GM21390 (cell line): ENCODE results near the gene MLLT3.
A peak's percentile ranks its signal among the peaks of the same experiment; 100 is the strongest.

ENCODE experiments used
- ATAC-seq: cut with Tn5 transposase; IDR thresholded peaks from one replicate; pipeline ENCODE4 v1.9.1; 2021; ENCODE audit not compliant: unreplicated experiment

MLLT3 gene

GRCh38 chr9:20518737-20519136 is 103.6 kb downstream of the MLLT3 start:
- ATAC-seq = no peak

- no peak for ATAC-seq
Measured at GRCh38 chr9:20513126-20513913, 109.0 kb downstream of the MLLT3 start.

DNA sequence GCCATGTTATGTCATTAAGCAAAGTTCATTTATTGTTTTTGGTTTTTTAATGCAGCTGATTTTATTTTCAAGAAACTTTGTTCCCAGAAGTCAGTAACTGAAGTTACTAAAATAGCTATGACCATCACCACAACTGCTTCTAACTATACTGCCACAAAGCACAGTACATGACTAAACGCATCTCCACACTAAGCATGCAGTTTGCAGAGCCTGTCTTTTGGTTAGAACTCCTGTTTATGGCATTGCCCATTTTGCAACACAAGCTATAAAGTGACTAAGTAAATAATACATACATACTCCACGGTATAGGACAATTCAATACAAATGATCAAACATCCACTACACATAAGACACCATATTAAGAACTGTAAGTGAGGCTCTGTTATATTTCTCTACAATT is 109.7 kb downstream of the MLLT3 start:
- no peak for ATAC-seq

- ATAC-seq = no peak
Measured at GRCh38 chr9:20512106-20512505, 110.2 kb downstream of the MLLT3 start.

- ATAC-seq = no peak
Measured at GRCh38 chr9:20511686-20512085, 110.6 kb downstream of the MLLT3 start.

- ATAC-seq = no peak
Measured at GRCh38 chr9:20509466-20509865, 112.8 kb downstream of the MLLT3 start.

- ATAC-seq = peak; percentile 67
Measured at GRCh38 chr9:20508242-20508641, 114.1 kb downstream of the MLLT3 start.

GRCh38 chr9:20507431-20507830 is 114.9 kb downstream of the MLLT3 start:
- ATAC-seq = no peak

DNA sequence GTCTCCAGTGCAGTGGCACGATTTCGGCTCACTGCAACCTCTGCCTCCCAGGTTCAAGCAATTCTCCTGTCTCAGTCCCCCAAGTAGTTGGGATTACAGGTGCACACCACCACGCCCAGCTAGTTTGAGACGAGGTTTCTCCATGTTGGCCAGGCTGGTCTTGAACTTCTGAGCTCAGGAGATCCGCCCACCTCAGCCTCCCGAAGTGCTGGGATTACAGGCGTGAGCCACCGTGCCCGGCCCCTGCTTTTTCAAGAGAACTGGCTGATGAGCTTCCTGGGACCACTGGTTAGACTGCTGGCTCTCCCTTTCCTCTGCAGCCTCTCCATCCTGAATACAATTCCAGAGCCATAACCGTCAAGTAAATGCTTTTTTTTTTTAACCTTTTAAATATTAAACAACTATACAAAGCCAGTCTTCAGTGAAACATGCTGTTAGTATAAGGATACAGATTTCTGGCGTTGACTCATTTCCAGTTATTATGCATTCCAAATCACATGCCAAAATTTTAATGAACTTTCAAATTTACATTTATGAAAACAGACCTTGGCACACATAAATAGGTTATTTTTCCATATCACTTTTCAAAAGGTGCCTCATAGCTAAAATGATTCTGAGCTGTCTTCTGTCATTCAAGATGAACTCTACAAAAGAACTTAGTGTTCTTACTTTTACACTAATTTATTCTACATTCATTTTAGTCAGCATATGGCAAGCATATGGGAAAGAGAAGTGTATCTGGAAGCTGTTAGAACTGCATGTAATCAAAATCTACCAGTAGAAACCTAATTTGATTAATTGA is 116.0 kb downstream of the MLLT3 start:
- no peak for ATAC-seq

DNA sequence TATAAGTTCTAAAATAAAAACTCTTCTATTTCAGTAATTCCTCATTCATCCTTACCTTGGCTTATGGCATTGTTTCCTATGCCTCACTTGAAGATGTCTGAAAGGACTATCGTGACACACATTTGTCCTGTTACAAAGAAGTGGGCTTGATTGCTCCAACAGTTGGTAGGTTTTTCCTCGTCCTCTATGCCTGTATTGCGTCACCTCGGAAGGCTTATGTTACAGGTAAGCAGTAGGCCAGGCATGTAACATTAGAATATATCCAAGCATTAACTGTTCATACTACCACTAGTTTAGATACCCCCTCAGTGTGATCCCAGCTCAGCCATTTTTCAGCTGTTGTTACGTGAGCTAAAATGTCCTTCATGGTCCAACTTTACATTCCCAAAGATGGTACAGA is 116.7 kb downstream of the MLLT3 start:
- ATAC-seq = no peak

GRCh38 chr9:20504930-20505329 is 117.4 kb downstream of the MLLT3 start:
- no peak for ATAC-seq

DNA sequence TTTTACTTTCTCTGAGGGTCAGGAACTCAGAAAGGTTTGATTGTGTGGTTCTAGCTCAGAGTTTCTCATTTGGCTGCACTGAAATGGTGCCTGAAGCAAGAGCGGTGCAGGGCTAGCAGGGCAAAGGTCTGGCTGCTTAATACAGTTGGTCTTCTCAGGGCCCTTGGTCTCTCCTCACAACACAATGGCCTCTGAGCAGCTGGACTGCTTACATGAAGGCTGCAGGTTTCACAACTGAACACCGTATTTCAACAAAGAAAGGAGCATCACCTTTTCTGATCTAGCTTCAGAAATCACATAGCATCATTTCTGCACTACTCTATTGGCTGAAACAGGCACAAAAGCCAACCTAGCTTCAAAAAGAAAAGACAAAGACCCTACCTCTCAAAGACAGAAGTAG is 122.2 kb downstream of the MLLT3 start:
- no peak for ATAC-seq

- ATAC-seq = no peak
Measured at GRCh38 chr9:20499013-20499412, 123.3 kb downstream of the MLLT3 start.

DNA sequence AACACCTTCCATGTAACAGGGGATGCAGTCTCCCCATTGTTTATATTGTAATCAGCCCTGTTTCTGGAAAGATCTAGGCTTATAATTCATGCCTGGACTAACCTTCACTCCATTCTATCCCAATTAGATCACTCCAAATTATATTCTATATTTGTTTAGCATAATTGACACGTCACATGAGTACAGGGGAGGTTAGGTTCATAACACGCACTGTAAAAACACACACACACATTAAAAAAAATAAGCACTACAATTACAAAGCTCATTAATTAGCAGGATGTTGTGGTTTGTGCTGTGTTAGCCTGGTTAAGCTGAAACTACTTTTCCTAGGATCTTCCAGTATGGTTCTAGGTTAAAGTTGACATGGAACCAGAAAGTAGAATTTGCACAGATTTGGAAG is 126.0 kb downstream of the MLLT3 start:
- no peak for ATAC-seq

DNA sequence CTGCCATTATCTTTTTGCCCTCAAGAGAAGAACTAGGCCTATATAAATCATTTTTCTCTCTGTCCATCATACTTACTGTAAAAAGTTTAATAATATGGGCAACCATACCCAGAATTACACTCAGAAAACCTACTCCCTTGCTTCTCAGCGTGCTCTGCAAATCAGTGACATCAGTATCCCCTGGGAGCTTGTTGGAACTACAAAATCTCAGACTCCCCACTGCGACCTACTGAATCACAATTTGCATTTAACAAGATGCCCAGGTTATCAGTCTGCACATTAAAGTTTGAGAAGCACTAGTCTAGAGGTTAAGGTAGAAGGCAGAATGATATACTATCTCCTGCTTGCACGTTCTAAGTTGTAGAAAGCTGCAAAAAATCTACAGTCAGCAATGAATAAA is 127.2 kb downstream of the MLLT3 start:
- ATAC-seq = no peak

- ATAC-seq = no peak
Measured at GRCh38 chr9:20494035-20494434, 128.3 kb downstream of the MLLT3 start.

DNA sequence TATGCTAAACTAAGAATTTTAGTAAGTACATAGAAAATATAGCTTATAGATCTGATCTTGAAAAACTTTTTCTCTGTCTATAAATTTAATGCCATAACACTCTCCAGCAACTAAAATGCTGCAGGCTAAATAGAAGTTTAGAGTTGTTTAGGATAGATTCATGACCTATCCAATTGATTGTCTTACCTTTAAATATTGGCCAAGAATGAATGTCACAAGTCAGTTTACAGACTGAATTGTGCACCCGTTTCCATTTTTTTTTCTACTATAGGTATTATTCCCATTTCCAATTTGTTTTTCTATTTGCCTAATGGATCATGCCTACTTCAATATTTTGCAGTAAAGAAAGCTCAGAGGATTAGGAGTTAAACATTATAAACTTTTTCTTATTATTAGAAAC is 129.5 kb downstream of the MLLT3 start:
- no peak for ATAC-seq

- ATAC-seq = no peak
Measured at GRCh38 chr9:20491612-20492011, 130.7 kb downstream of the MLLT3 start.

DNA sequence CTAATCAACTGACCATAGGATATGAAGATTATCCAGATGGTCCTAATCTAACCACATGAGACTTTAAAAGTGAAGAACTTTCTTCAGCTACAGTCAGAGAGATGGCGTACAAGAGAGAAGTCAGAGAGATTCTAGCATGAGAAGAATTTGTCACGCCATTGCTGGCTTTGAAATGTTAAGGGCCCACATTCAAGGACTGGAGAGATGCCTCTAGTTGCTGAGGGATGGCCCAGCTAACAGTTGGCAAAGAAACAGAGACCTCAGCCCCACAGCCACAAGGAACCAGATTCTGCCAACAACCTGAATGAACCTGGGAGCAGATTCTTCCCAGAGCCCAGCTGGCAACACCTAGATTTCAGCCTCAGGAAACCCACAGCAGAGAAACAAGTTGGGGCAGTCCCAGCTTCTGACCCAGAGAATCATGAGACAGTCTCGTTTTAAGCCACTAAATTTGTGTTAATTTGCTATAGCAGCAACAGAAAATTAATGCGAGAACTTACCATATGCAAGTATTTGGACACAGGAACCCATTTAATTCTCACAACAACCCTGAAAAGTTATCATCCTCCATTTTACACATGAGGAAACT is 132.0 kb downstream of the MLLT3 start:
- ATAC-seq = no peak

- ATAC-seq = no peak
Measured at GRCh38 chr9:20488691-20489090, 133.6 kb downstream of the MLLT3 start.

DNA sequence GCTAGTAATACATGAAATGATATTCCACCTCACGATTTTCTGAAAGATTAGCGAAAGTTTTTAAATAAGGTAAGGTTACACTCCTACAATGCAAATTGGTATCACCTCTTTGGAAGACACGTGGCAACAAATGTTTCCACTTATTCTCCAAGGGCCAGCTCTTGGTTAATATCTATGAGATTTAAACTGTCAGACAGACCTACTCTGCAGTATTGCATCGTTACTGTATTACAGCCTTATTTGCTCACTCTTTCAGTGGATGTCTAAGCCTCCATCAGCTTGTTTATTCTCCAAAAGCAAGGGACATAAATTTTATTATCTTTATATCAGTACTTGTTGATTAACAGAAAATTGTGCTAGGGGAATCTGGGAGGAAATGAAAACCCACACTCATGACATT is 135.7 kb downstream of the MLLT3 start:
- ATAC-seq = no peak

DNA sequence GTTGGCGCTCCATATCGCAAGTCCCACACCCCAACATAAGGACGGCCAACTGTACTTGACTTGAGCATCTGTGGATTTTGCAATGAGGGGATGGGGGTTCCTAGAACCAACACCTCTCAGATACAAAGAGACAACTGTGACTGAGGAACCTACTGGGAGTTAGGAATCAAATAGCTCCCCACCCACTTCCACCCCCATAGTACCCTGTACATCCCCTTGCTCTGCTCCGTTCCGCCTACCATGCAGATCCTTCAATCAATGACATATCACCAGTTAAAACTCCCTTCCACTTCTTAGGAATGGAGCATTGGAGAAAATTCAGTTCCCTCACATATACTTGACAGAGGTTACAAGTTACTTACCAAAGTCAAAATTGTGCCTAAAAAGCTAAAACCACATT is 140.9 kb downstream of the MLLT3 start:
- no peak for ATAC-seq
